GM12801 (cell line): ENCODE results near the gene DNAH12.

Experiments
- CTCF ChIP-seq: IDR thresholded peaks from one replicate; pipeline ENCODE4 v1.5.1; 2011; ENCODE audit warnings: control low read depth; ENCODE audit not compliant: insufficient read length; ENCODE audit errors: extremely low read depth

Gene DNAH12

DNA sequence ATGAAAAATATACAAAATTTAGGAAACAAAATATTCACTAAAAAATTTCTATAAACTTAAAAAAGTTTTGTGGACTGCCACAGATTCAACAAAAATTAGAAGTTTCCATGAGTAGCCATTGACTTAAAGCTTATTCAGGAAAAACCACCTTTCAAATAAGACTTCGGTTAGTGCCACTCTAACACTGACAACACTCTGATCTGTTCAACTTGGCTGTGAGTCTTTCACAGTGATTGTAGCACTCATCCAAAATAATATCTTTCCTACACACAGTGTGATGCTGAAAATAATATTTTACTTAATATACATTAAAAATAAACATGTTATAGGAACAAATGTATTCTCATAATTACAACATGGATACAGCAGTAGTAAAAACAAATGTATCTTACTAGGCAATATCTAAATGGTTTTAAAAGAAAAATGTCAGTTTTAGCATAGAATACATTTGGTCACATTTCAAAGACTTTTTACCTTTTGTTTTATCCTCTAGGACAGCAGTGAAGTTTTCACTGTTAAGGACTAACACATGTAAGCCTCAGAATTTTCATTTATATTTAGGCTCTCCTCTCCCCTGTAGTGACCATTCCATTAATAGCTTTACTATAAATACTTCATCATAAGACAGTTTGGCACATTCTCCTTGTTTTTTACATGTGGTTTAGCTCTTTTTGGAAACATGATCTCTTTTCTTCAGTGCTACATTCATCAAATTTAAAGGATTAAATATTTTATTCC is 251.8 kb downstream of the DNAH12 start, which contains the start of gene ASB14:
TSS of gene ASB14 (minus strand) at position 527 of the 738 bp plus-strand sequence. CDS start 652 bp downstream, outside the sequence.
- no peak for TF ChIP-seq CTCF

DNA sequence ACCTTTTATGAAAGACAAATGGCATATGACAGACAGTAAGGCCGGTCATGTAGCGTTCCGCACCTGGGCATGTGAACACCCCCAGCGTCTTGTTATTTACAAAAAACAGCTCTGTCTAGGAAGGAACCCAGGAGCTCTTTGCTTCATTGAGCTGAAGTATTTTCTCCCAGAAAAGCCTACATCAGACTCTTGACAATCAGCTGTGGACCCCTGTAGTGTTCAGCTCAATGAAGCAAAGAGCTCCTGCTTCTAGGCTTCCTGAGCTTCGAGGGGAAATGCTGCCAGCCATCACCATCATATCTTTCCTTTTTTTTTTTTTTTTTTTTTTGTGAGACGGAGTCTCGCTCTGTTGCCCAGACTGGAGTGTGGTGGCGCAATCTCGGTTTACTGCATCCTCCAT is 255.7 kb downstream of the DNAH12 start:
- no peak for TF ChIP-seq CTCF

DNA sequence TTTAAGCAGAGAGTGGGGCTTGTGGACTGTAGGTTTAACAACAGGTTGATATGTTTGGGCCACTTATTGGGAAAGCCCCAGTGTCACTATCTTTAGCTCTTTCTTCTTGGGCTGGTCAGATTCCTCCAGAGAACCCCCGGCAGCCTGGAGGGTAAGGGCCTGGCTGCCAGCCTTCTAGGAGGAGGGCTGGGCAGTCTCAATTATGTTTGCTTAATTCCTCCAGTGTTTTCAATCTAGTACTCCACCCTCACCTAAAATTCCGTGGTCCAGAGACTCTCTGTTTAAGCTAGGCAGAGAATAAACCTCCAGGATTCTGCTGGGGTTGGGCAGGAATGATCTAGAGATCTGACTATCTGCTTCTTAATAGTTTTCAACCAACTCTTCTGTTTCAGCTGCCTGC is 256.9 kb downstream of the DNAH12 start:
- TF ChIP-seq CTCF = no peak

DNA sequence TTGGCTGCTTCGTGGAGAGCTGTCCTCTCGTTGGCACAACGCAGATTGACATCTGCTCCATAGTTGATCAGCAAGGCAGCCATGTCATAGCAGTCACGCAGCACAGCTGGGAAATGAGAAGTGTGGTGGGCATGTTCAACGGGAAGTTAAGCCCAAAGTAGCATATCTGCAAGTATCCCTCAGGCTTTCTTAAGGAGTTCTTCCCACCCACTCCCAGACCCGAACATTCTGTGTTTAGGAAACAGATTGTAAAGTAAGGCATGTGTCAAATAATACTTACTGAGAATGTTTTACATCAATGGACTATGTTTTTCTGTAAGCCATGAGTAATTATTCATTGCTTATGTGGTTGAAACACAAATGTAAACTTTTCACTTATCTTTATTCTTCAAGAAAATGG is 260.8 kb downstream of the DNAH12 start:
- TF ChIP-seq CTCF = no peak

GRCh38 chr3:57281715-57282114 is 262.4 kb downstream of the DNAH12 start:
- no peak for TF ChIP-seq CTCF

GRCh38 chr3:57279685-57280084 is 264.5 kb downstream of the DNAH12 start:
- TF ChIP-seq CTCF = no peak

DNA sequence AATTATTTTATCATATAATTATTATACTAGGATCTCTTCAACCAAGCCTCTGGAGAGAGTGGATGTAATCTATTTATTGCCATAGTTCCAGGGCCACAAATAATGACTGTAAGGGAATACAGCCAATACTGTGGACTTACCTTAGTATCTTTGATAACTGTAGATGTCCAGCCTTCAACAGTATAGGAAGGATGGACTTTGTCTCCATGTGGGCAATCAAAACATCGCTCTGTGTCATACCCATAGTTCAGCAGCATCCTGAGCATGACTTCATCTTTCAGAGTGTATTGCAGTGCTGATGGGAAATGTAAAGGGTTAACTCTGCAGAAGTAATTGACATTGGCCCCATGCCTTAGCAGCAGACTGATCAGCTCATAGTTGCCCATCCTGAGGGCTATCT is 265.9 kb downstream of the DNAH12 start:
- no peak for TF ChIP-seq CTCF
